ENCODE data around the gene DHRS7B.

The DHRS7B gene

DNA sequence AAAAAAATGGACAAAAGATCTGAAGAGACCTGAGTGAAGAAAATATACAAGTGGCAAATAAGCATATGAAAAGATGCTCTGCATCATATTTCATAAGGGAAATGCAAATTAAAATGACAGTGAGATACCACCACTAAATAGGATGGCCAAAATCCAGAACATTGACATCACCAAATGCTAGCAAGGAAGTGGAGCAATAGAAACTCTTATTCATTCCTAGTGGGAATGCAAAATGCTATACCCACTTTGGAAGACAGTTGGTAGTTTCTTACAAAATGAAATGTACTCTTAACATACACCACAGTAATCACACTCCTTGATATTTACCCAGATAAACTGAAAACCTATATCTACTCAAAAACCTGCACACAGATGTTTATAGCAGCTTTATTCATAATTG, 33.6 kb downstream of the DHRS7B start:
- FAIRE-seq = no peak

DNA sequence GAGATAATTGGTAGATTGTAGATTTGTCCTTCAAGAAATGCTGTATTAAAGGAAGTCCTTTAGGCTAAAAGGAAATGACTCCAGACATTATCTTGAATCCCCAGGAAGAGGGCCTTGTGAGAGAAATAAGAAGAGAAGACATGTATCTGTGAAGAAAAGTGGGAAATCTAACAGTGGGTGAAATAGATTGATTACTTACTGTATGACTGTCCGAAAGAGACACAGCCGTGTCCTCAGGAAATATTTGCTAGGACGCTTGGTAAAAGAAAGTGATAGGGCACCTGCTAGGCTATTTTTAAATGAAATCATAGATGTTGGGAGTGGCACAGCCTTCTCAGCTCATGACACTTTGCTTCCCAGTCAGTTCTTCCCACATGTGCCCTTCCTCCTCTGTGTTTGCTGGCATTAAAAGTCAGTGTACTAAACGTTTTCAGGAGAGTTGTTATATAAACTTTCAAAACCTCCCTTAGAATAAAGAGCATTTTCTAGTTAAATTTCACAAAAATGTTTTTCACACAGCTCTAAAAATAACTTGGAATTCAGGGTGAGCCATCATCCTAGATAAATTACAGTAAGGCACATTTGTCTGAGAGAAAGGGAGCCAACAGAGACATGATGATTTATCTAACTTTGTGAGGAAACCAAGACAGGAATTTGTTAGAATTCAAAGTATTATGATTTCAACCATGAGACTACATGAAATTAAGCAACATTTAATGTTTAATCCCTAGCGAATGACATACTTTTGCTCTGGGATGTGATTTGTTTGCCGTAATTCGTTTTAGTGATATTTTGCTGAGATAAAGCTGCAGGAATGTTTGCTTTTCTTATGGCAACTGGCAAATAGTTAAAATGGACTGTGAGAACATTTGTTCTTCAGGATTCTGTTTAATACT, 35.0 kb downstream of the DHRS7B start:
- no peak for FAIRE-seq

DNA sequence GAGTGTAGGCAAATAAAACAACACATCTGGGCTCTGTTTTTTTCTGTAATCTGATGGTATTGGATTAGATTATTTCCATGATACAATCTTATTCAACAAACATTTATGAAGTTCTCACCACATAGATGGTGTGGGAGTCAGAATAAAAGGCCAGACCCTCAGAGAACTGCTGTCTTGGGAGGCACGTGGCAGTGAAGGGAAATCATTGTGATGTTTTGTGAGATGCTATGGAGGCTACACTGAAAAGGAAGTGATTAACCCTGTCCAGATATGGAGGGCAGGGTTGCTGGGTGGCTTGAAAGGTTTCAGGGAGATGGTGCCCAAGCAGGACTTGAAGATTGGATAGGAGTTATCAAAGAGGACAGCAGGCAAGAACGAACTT, 35.6 kb downstream of the DHRS7B start:
- no peak for FAIRE-seq

DNA sequence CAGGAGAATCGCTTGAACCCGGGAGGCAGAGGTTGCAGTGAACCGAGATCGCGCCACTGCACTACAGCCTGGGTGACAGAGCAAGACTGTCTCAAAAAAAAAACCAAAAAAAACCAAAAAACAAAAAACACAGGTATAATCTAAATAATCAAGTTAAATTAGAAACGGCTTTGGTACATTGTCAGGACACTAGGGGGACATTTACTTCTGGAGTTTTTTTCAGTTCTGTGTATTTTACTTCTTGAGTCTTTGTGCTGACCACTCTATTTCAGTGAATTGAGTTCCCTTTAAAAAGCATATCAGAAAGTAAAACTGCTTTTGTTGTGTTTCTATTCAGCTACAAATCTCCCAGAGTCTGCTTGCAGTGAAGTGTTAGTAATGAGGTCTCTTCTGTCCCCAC, 36.3 kb downstream of the DHRS7B start:
- no peak for FAIRE-seq

DNA sequence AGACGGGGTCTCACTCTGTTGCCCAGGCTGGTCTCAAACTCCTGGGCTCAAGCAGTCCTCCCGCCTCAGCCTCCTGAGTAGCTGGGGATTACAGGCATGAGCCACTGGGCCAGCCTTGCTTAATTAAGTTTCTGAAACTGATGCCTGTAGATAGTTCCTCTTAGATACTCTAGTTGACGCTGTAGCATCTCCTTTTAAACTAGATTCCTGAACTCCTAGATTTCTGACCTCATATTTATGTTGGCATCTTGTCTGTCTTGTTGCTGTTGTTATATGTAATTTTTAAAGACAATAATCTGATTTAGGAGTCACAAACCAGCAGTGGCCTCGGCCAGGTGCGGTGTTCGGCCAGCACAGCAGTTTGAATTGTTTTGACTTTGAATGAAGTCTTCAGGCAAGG, 37.5 kb downstream of the DHRS7B start:
- no peak for FAIRE-seq

DNA sequence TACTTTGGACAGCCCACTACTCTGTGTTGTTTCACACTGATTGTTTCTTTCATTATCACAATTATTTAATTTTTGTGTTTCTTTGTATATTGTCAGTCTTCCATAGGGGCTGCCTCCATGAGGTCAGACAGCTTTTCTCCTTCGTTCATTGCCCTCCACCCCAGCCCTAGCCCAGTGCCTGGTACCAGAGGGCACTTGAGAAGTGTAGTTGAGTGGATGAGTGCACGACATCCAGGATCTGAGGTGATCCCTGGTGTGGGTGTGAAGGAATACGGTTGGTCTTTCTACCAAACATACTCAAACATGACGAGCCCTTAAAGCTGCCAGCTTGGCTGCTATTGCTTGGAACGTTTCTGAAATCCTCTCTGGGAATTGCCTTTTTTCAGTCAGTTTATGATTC, 37.9 kb downstream of the DHRS7B start:
- FAIRE-seq = no peak

DNA sequence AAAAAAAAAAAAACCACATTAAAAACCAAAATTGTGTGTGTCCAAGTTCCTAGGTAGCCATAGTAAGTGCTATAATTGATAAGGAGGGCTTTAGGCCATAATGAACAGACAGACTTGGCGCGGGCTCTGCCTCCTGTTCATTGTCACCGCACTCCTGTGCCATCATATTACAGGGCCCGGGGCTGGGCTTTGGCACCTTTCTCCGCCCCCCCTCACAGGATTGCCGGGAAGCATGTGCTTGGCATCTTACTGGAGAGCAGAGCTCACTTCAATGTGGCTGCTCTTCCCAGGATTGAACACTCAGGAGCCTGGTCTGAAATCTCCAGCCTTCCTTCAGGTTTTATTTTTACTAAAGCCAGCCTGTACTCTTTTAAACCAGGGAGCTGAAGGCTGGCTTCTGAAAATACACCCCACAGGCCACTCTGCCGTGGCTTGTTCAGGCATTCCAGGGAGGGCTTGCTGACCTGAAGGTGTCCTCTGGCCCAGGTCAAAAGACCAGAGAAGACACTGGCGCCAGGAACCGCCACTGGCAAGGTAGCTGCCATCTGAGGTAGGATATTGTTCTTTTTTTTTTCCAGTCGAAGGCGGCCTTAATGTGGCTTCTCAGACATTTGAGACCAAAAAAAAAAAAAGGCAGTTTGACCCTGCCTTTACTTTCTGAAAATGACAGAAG, 39.3 kb downstream of the DHRS7B start:
- no peak for FAIRE-seq

DNA sequence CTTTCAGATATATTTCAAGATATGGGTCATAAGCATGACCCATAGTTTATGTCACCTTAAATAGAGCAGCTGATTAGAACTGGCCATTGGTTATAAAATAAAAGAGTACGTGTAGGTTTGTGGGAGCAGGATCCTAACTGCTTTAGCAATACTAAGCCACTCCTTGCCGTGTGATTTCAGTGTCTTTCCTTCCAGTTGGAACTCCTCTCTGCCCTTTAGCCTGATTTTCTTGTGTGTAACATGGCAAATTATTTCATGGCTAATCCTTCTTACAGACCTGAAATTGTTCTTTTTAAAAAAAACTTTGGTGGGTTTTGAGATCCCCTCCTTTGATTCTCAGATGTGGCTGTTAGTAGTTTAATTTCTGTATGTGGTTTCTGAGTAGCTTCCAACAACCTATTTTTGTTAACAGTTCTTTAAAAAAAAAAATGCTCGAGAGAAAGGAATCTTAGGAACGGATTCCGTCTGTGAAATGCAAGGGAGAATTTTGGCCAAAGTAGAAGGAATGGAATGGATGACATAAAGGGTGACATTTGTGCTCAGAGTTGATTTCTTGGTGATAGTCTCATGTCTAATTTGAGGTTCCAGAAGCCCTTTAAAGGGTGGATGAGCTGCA, 39.9 kb downstream of the DHRS7B start:
- FAIRE-seq = no peak

DNA sequence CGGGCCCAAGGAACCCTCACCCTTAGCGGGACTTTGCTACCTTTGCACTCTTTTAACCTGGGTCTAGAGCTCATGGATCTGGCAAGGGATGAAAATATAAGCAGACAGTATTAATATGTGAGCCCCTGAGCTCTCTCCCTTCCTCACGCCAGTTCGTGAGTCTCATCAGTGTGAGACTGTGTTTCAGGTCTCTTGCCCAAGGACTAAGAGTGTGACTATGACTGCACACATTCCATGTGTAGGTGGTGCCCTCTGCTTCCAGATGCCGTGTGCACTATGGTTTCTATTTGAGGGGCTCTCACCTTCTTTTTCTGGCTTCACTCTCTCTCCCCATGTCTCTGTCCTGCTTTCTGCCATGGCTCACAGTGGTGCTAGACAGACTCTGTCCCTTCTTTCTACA, 40.5 kb downstream of the DHRS7B start:
- no peak for FAIRE-seq

DNA sequence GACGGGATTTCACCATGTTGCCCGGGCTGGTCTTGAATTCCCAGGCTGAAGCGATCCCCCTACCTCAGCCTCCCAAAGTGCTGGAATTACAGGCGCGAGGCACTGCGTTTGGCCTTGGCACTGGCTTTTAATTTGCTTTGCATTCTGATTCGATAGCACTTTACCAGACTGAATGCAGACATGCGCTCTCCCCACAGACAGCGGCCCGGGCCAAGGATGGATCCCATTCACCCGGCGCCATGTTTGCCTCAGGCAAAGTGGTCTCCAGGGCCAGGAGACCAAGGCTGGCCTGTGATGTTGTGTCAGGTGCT, 41.7 kb downstream of the DHRS7B start:
- FAIRE-seq = no peak

DNA sequence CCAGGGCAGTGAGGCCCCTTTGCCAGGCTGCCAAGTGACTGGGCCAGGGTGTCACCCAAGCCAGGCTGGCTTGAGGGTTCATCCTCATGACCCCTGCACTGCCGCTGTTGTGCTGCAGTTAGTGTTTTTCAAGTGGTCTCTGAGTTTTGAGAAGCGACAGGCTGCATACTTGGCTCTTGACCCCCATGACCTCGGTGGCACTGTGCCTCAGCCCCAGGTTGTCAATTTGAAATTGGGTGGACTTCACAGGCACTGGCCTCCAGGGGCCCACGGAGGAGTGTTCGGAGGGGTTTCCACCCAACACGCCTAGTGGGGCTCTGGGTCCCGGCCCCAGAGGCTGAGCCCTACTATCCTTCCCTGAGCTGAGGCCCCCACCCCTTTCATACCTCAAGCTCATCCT, 42.7 kb downstream of the DHRS7B start:
- no peak for FAIRE-seq

DNA sequence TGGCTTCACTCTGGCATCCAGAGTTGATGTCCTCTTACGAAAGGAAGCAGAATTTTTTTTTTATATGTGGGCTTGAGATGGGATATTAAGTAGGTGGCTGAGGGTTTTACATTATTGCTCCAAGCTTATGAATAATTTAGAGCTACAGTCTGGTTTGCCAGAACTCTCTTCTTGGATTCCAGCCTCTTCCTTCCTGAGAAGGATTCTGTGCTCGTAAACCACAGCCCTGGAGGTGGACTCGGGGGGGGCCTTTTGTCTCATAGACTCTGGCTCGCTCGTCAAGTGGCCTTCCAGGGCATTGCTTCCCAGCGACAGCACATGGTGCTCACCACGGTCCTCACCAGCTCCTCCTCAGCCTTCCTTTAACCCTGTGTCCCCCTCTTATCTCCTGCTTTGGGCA, 44.0 kb downstream of the DHRS7B start:
- FAIRE-seq = no peak

DNA sequence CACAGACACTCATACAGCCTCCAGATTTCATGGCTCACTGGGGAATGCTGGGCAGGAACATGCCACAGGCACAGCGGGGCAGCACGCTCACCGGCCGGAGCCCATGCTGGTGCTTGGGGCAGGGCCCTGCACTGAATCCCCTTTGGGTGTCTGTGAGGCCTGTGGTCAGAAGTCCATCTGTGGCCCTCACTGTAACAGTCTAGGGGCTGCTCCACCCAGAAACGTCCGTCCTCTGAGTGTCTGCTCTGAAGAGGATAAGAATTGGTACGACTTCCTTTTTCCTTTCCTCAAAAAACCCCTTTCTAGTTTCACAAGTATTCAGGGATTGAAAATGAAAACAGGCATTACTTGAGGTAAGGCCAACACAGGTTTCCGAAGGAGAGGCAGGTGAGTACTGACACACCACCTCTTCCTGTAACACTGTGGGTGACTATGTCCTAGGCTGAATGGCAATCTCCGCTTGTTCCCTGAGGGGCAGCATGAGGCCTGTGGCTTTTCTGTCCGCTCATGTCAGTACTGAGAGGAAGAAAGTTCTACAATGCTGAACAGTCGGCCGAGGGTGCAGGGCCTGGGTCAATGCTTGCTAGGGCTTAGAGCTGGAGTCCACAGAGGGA, 44.7 kb downstream of the DHRS7B start:
- no peak for FAIRE-seq

DNA sequence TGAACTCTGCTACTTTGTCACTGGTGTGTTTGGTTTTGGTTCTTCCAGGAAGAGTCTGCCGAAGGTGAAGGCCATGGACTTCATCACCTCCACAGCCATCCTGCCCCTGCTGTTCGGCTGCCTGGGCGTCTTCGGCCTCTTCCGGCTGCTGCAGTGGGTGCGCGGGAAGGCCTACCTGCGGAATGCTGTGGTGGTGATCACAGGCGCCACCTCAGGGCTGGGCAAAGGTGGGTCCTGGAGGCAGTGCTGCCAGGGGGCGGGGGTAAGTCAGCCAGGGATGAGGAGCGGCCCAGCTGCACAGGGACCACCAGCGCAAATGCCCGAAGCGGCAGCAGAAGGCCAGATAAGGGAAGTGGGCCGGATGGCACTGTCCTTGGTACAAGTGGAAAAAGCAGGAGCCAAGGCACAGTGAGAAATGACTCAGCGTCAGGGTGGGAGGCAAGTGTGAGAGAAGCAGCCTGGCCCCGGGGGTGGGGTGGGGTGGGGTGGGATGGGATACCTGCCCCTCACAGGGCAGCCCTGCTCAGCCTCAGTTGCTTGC, 45.3 kb downstream of the DHRS7B start:
- no peak for FAIRE-seq

DNA sequence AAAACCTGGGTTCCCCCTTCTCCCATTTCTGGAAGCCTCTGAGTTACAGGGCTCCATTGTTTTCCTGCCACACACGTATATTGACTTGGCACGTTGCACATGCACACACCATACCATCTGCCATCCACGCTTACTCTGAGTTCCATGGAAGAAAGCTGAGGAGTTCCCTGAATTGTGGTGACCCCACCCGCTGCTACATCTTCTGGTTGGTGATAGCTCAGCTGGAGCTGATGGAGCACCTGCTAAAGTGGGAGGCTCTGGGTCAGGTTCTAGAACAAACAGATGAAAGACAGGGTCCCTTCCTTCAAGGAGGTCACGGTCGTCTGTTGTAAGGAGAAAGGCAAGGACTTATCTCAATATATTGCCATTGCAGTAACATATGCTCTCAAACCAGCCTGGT, 46.1 kb downstream of the DHRS7B start:
- FAIRE-seq = no peak

DNA sequence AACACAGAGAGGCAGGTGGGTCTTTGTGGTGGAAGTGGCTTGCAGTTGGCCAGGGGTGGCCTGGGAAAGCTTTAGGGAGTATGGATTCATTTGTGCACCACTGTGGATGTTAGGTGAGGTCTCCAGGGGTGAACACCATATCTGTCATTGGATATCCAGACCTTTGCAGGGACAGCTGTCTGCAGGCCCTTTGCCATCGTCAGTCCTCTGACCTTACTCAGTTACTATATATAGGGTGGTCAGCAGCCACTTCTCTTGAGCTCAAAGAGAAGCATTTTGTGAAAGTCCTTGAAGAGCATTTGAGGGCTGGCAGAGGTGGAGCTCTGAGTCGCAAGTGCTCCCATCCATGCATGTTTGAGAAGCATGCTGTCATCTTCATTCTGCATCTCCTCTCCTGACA, 46.8 kb downstream of the DHRS7B start:
- no peak for FAIRE-seq

DNA sequence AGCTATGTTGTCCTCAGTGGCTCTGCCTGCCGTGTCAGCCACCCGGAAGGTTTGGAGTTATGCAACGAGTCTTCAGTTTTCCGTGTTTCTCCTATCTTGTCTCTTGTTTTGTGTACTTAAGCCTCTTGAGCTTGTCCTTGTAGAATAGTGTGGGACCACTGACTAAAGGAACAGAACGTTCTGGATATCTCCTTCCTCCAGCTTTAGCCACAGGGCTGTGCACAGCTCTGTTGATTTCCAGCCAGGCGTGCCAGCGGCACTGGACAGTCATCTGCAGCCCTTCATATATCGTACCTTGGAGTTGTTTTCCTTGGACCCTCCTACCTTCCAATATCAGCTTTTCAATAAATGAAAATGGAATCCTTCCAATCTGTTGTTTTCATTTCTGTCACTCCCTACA, 47.4 kb downstream of the DHRS7B start:
- no peak for FAIRE-seq

DNA sequence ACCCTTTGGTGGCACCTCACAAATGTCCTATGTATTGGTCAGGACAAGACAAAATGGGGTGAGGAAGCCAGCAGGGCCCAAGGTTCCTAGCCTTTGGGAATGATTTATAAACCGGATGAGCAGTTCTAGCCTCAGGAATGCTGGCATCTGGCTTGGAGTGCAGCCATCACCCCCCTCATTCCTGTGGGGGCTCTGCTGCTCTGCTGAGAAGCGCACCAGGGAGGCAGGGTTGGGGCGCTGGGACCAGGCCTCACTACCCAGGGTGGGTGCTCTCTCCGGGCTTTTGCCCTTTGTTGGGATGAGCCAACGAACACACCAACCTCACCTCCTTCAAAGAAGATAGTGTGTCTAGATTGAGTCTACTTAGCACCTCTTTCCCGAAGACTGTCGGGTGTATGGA, 47.9 kb downstream of the DHRS7B start:
- no peak for FAIRE-seq

DNA sequence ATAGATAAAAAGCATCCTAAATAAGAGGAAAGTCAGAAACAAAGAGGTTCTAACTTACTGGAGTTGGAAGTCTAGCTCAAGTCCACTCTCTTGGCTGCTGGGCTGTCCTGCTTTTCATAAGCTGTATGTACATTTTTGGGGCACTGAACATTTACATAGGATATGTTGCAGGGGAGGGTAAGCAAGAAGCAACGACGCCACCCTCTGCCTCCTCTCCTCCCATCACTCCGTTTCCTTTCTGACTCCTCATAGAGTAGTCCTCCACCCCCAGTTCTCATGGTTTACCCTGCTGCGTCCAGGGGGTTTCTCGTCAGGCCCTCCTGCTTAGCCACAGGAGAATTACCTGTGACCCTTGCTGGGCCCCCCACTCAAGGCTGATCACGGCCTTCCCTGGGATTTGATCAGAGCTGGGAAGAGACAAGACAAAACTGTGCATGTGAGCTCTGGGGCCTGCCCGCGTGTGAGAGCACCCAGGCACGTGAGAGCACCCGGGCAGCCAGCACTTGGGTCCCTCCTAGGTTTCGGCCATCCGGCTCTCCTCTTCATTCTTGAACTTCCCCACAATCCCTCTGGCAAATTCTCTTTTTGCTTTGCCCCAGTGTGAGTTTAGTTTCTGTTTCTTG, 50.1 kb downstream of the DHRS7B start:
- no peak for FAIRE-seq

DNA sequence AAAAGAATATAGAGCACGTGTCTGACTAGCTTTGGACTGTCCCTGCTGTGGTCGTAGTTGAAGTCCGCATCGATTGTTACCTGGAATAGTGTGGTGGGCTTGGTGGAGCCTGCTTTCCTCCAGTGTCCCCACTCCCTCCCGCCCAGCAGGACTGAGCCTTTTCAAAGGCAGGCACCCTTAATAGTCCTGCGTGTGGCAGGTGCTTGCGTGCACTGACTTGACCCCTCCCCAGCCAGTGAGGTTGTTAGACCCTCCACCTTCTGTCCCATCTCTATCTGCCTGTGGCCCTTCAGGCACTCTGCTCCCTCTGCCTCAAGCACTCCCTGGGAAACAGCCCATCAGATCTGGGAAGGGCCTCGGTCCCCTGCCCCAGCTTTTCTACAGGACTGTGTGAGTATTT, 50.6 kb downstream of the DHRS7B start:
- no peak for FAIRE-seq

DNA sequence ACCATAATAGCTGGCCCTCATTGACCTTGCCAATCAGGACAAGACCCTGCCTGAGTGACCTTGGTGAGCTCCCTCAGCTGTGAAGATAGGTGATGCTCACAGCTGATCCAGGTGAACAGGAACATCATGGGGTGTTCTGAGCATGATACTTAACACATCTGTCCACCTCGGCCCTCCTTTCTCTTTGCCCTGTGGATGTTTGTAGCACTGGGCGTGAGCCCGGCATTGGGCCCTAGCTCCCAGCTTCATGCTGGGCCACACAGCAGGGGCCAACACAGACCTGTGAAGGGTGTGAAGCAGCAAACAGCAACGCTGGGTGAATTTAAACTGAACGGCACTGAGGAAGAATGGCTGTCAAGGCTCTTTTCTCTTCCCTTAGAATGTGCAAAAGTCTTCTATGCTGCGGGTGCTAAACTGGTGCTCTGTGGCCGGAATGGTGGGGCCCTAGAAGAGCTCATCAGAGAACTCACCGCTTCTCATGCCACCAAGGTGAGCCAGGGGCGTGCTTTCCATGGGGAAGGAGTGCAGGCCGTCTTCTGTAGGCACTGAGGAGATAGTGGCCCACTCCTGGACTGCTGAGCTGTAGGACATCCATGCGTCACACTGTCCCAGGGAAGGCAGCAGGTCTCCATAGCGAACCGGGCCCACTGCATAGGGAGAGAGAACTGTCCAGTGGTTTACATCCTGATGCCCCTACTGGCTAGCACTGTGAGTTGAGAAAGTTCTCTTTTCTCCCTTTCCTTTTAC, 51.3 kb downstream of the DHRS7B start:
- FAIRE-seq = no peak

DNA sequence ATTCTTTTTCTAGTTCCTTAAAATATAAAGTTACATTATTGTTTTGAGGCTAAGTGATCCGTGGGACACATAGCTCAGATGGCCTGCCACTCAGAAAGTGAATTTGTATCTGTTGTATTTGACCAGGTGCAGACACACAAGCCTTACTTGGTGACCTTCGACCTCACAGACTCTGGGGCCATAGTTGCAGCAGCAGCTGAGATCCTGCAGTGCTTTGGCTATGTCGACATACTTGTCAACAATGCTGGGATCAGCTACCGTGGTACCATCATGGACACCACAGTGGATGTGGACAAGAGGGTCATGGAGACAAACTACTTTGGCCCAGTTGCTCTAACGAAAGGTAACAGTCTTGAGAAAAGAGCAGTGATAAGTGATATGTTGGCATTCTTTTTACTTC, 56.7 kb downstream of the DHRS7B start:
- no peak for FAIRE-seq
